NCI-H510A treated with DMSO at 0.1 percent for 48 hours (cell line): Measurements from ENCODE around the gene INTS15.
A peak's percentile ranks its signal among the peaks of the same experiment; 100 is the strongest.
"Not testable (repeated sequence)": the region's sequence is repeated elsewhere in the genome, so short reads cannot be mapped to it uniquely, and the experiment has no call there.

Experiments
- DNase-seq: peaks from one replicate; lab custom pipeline; 2025; lab: John Stamatoyannopoulos, UW

INTS15 gene

DNA sequence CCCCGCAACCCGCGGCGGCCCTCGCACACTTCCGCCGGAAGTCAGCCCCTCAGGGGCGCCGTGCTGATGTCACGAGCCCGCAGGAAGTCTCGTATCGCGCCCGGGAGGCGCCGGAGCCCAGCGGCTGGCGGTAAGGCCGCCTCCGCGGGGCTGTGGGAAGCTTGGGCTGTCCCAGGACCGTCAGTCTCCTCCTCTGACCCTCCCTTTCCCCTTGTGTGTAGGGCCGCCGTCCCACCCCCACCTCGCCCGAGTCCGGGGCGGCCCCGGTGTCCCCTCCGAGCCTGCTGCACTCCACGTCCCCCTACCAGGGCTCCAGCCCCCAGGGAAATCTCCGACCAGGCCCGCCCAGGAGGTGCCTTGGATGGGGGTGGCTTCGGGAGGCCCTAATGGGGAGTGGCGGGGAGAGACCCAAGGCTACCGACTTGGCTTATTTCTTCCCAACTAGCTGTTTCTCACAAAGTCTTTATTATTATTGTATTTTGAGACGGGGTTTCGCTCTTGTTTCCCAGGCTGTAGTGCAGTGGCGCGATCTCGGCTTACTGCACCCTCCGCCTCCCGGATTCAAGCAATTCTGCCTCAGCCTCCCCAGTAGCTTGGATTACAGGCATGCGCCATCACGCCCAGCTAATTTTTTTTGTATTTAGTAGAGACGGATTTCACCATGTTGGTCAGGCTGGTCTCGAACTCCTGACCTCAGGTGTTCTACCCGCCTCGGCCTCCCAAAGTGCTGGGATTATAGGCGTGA is 12.3 kb upstream of the INTS15 start, which contains the start of gene ZDHHC4:
TSS of gene ZDHHC4 (plus strand) at position 86 of the 745 bp plus-strand sequence. CDS start 3,108 bp downstream, outside the sequence.
- DNase-seq, result peak; percentile 57

DNA sequence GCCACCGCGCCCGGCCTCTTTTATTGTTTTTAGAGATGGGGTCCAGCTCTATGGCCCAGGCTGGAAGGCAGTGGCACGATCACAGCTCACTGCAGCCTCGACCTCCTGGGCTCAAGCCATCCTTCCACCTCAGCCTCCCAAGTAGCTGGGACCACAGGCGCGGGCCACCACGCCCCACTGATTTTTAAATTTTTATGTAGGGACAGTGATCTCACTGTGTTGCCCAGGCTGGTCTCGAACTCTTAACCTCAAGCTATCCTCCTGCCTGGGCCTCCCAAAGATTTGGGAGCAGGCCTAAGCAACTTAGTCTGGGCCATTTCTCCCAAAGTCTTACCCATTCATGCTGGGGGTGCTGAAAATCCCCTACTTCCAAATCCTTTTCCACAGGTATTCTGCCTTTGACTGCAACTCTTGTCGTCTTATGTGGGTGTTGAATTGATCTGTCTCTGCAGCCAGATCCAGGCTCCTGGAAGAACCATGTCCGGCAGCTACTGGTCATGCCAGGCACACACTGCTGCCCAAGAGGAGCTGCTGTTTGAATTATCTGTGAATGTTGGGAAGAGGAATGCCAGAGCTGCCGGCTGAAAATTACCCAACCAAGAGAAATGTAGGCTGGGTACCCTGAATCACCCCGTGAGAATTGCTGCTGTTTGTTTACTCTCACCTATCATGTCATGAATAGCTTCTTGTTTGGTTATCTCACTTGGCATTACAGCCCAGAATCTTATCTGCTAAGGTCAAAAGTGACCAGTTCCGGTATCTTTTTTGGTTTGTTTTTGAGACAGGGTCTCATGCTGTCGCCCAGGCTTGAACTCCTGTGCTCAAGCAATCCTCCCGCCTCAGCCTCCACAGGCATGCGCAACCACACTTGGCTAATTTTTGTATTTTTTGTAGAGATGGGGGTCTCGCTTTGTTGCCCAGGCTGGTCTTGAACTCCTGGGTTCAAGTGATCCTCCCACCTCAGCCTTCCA is 11.4 kb upstream of the INTS15 start:
- no peak for DNase-seq

DNA sequence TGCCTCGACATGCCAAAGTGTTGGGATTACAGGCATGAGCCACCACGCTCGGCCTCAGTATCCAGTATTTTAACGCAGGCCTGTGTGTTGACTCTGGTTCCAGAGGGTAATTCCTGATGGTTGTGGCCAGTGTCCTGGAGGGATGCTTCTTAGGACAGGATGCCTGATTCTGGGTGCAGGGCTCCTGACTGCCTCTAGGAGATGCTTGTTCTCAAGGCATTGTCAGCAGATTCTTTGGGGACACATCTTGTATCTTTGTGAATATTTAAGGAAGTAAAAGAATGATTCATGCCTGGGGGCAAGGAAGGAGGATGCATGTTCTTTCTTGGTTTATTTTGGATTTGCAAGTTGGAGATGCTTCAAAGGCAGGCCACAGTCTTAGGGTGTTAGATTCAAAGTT is 10.4 kb upstream of the INTS15 start:
- DNase-seq, result no peak

DNA sequence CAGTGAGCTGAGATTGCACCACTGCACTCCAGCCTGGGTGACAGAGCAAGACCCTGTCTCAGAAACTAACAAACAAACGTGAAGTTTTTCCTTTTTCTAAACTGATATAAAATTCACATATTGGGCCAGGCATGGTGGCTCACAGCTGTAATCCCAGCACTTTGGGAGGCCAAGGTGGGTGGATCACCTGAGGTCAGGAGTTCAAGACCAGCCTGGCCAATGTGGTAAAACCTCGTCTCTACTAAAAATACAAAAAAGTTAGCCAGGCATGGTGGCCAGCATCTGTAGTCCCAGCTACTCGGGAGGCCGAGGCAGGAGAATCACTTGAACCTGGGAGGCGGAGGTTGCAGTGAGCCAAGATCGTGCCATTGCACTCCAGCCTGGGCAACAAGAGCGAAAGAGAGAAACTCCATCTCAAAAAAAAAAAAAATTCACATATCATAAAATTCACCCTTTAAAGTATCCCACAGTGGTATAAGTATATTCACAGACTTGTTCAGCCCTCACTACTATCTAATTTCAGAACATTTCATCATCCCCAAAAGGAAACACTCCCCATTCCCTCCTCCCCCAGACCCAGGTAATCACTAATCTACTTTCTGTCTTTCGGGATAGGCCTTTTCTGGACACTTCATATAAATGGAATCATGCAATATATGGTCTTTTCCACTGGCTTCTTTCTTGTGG is 3.9 kb upstream of the INTS15 start:
- not testable (repeated sequence) for DNase-seq

DNA sequence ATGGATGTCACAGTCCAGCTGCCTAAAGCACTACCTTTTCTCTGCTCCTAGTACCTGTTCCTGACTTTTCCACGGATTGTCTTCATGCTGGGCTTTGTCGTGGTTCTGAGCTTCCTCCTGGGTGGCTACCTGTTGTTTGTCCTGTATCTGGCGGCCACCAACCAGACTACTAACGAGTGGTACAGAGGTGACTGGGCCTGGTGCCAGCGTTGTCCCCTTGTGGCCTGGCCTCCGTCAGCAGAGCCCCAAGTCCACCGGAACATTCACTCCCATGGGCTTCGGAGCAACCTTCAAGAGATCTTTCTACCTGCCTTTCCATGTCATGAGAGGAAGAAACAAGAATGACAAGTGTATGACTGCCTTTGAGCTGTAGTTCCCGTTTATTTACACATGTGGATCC is 1.3 kb upstream of the INTS15 start:
- DNase-seq, result no peak

DNA sequence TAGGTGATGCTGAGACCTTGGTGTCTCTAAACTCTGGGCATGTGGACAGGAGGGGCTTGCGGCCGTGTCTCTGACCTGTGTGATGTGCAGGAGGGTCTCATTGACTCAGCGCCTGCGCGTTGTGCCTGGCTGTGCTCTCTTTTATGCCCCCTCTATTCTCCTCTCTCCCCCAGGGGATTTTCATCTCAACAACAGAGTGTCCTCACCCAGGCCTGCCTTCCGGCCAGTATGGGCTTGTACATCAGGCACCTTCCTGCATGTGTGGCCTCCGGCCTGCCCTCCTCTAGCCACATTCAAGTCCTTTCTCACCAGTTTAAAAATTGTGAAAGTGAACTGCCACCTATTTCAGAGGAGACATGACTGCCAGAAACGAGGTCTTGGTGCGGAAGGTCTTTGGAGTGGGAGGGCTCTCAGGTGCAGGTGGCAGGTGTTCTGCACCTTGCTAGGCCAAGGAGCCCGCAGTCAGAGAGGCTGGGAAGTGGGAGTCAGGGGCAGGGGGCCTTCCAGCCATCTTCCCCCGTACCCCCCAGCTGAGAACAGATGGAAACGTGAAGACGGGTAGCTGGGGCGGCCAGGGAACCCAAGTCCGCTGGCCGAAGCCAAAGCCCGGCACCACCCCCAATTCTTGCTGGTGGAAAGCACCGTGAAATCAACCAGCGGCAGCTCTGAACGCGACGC is 531 bp upstream of the INTS15 start:
- no peak for DNase-seq

DNA sequence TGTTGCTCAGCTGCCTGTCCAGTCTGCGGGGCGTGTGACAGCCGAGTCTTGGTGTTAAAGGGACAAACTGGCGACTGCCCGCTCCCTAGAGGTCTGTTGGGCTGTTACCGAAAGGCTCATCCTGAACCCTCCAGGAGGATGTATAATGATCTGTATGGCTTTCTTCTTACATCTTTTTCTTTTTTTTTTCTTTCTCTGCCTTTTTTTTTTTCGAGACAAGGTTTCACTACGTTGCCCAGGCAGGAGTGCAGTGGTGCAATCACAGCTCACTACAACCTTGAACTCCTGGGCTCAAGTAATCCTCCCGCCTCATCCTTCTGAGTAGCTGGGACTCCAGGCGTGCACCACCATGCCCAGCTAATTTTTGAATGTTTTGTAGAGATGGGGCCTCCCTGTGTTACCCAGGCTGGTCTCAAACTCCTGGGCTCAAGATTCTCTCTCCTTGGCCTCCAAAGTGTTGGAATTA is 857 bp downstream of the INTS15 start:
- no peak for DNase-seq

DNA sequence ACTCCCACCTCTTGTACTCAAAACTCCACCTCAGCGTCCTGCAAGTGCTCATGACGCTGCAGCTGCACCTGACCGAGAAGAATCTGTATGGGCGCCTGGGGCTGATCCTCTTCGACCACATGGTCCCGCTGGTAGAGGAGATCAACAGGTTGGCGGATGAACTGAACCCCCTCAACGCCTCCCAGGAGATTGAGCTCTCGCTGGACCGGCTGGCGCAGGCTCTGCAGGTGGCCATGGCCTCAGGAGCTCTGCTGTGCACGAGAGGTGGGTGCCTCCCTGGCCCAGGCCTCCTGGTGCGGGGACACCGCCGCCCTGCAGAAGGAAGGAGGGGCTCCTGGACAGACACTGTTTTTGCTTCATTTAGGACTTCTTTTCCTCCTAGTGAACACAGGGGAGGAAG is 10.3 kb downstream of the INTS15 start:
- no peak for DNase-seq

DNA sequence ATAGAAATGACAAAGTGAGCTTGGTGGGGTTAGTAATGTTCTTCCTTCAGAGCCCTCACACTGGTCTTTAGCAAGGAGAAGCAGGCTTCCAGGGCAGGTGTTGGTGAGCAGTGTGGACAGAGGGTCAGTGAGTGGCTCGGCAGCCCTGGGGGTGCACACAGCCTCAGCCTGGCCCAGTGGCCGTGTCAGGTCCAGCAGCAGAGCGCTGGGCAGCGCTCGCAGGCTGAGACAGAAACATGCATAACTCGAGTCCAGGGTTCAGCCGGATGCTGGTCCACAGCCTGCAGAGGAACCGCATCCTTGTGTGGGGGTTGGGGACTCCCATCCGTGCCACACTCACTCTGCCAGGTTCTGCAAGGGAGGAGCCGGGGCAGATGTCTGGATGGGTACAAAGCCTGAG is 14.6 kb downstream of the INTS15 start:
- no peak for DNase-seq

DNA sequence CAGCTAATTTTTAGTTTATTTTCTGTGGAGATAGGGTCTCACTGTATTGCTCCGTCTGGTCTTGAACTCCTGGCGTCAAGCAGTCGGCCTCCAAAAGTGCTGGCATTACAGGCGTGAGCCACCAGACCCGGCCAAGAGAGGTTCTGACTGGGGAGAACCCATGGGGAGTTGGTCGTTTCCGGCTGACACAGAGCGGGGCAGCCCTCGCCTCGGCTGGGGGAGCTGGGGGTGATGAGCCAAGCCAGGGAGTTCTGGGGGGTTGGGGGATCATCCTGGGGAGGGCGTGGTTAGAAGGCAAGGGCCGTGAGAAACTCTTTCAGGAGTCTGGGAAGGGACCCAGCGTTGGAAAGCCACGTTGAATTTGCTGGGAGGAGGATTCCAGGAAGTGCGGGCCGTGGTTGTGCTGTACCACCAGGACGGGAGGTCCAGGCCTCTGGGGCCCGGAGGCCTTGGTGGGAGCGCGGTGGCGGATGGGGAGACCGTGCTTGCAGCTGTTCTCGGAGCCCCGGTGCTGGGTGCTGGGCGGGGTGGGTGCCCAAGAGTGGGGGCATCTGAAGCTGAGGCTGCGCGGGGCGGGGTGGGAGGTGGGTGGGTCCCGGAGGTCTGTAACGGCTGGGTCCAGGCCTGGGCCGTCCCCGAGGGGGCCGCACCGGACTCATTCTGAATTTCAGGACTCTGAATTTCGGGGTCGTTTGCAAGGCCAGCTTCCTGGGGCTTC is 17.2 kb downstream of the INTS15 start:
- DNase-seq, result no peak

DNA sequence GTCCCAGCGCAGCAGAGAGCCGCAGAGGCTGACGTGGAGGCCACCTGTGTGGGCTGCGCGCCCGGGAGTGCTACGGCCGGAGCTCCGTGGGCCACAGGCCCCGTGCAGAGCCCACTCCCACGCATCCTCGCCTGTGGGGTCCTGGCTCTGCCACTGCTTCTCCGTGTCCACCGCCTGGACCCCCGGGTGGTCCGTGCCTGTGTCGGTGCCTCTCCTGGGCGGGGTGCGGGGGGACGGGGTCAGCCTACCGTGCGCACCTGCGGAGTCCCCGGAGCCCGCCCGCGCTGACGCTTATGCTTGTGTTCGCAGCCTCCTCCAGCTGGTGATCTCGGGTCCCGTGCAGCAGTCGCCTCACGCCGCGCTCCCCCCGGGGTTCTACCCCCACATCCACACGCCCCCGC is 17.8 kb downstream of the INTS15 start:
- no peak for DNase-seq

DNA sequence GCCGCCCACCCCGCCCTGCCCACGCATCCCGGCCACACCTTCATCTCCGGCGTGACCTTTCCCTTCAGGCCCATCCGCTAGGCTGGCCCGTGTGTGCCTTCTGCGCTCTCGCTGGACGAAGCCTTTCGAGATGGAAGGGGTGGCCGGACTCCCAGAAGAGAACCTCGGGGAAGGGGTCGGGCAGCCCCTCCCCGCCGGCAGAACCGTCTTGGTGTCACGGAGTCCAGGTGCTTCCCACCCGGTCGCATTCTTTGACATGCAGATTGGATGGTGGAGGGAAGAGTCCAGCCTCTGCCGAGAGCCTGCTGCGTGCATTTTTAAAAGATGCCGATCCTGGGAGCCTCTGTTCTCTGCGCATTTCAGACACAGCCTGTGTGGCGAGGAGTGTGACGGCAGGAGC is 18.3 kb downstream of the INTS15 start:
- no peak for DNase-seq

DNA sequence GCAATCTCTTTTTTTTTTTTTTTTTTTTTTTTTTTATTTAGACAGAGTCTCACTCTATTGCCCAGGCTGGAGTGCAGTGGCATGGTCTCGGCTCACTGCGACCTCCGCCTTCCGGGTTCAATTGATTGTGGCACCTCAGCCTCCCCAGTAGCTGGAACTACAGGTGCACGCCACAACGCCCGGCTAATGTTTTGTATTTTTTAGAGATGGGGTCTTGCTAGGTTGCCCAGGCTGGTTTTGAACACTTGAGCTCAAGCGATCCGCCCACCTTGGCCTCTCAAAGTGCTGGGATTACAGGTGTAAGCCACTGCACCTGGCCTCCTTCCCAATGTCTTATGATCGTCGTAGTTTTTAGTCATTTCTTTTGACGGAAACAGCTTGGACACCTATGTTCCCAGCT is 19.0 kb downstream of the INTS15 start:
- DNase-seq, result no peak

DNA sequence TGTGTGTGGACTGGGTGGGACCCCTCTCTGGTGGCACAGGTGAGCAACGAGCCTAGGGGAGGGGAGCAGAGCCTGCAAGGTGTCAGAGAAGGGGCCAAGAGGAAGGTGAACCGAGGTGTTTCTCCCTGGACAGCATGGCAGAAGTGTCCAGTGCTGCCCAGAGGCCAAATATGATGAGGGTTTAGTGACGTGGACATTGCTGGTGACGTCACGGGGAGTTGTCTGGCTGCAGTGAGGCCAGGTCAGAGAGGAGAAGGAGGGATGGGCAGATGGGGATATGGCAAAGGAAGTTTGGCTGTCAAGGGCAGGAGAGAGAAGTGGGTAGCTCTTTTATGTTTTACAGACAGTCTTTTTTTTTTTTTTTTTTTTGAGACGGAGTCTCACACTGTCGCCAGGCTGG is 23.0 kb downstream of the INTS15 start:
- DNase-seq, result no peak

DNA sequence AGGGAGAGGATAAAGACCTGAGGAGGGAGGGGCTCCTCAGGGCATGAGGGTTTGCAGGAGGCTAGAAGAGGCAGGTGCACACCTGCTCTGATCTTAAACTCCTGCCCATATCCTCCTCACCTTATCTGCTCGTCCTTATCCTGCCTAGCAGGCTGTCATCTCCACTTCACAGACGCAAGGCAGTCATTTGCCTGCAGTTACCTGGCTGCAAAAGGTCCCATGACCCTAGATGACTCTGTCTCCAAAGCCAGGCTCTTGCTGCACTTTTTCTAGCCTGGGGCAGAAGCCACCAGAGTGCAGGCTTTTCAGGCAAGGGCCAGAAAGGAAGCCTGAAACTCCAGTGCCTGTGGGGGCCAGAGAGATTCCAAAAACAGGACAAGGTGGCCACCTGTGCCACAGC is 23.9 kb downstream of the INTS15 start:
- DNase-seq, result no peak

DNA sequence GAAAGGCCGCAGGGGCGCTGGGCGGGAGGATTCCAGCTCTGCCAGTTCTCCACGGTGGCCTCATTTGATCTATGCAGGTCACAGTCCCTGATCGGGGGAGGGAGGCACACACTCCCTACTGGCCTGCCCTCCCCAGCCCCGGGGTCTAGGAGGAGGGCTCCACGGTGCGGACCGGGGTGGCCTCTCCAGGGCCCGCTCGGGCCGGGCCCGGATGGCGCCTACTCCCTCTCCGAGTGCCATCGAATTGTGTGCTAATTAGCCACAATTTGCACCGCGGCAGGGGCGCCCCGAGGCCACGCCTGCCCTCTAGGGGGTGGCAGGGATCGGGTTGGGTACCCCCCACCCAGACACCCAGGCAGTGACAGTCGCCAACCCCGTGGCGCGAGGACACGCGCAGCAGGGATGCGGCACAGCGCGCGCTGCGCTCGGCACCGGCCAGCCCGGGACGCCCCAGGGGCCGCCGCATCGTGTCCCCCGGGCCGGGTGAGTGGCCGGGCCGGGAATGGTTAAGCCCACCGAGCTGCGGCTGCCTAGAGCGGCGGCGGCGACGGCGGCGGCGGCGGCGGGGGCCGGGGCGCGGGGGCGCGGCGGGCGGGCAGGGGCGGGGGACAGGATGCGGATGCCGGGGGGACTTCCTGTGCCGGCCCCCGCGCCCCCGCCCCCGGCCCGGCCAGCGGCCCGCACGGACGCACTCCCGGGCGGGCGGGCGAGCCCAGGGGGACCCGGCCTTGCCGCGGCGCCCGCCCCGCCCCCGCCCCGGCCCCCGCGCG is 25.3 kb downstream of the INTS15 start, which contains the start of gene ZNF853:
TSS of gene ZNF853 (plus strand) at position 658 of the 770 bp plus-strand sequence. CDS start 565 bp downstream, outside the sequence.
- no peak for DNase-seq

DNA sequence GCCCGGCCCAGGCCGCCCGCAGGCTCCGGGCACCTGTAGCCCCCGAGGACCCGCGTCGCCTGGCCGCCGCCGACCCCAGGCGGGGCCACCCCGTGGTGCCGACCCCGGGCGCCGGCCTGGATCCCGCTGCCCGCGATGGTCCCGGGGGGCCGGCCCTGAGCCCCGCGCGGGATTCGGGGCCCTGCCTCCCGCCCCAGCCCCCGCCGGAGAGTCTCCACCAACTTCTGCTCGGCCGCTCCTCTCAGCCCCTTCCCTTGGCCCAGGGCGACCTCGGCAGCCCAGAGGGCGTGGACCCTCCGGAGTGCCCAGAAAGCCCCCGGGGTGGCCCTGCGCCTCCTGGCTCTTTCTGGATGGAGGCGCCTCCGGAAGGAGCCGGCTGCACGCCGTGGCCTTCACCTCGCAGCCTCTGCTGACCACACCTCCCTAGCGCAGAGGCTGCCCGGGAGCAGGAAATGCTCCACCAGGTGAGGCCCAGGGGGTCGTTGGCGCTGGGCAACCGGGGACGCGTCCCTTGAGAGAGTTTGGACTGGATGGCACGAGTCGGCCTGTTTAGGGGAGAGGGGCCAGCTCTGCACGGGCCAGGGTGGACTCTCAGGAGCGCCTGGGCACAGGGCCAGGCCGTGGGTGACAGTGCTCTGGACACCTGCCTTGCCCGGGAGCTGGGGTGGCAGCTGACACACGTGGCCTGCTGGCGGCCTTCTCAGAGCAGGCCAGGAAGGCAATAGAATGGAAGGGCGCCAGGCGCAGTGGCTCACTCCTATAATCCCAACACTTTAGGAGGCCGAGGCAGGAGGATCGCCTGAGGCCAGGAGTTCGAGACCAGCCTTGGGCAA is 26.1 kb downstream of the INTS15 start:
- DNase-seq, result peak; percentile 63

DNA sequence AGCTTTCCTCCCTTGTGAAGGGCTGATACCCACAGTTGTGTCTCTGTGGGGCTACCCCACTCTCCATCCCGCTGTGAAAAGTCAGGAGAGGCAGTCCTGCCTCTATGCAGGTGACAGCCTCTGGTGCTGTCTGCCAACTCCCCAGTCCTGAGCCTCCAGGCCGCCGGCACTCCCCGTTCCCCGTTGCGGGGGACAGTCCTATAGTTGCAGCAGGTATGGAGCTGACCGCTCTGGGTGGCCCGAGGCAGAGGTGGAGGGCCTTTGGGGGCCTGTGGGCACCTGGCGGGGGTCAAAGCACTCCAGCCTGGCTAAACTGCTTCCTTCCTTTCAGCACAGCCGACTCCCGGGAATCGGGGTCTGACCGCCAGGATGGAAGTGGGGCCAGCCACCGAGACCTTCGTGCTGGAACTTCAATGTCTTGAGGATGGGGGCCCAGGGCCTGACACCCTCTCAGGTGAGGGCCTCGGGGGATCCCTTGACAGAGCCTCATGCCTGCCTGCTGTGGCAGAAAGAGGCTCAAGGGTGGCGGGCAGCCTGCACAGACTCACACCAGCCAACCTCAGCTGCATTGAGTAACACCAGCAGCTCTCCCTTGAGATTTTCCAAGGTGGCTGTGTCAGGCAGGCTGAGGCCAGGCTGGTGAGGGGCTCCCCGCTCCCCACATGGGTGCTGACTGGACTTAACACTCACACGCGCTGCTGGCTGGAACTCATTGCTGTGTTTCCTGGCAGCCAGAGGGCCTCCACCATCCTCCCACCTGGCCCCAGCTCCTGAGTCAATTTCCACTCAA is 27.2 kb downstream of the INTS15 start:
- no peak for DNase-seq
